Naive thymus-derived CD8-positive, alpha-beta T cell (primary cell): ENCODE results near the gene TBX15. TPM values are rescaled to one million over a fixed set of nuclear protein-coding genes. Genes with fewer than 3 reads are reported as not detected.

ENCODE experiments used
- ATAC-seq, 2 donors: fragments of 150-1000 bp; cut with Tn5 transposase in 1 of 2; sonication (Bioruptor Pico), chemical (Tn5 transposase) in 1 of 2; 1 replicate in 1 of 2; 2 replicates in 1 of 2; pipeline ENCODE4 v1.10.0; 2021; ENCODE audit warnings: mild to moderate bottlenecking in 2 of 2, moderate library complexity in 2 of 2
- POLR2A ChIA-PET: fragments of 350-600 bp; sonication (Branson Sonifier 250); formaldehyde crosslinking; loops from one replicate; lab custom pipeline; 2021; ENCODE audit warnings: antibody characterized with exemption; lab: Charles Lee
- DNase-seq, 10 donors: peaks; one replicate each; pipeline versions ENCODE4 v3.0.0 to v3.0.0-alpha.2; 2020 to 2022
- H3K27ac Mint-ChIP-seq, 10 donors: one replicate each; pipeline ENCODE4 v1.8.0; 2020 to 2022; ENCODE audit warnings: mild to moderate bottlenecking in 10 of 10, mixed read lengths in 10 of 10, moderate library complexity in 4 of 10, inconsistent platforms in 1 of 10
- H3K27me3 Mint-ChIP-seq, 5 donors: one replicate each; pipeline ENCODE4 v1.8.0; 2021 to 2022; ENCODE audit warnings: mixed read lengths in 5 of 5
- H3K36me3 Mint-ChIP-seq, 3 donors: one replicate each; pipeline ENCODE4 v1.8.0; 2020 to 2022; ENCODE audit warnings: mixed read lengths in 3 of 3, mild to moderate bottlenecking in 2 of 3, inconsistent platforms in 1 of 3
- H3K4me1 Mint-ChIP-seq, 4 donors: one replicate each; pipeline ENCODE4 v1.8.0; 2021 to 2022; ENCODE audit warnings: mixed read lengths in 4 of 4
- H3K4me3 Mint-ChIP-seq, 10 donors: one replicate each; pipeline ENCODE4 v1.8.0; 2020 to 2022; ENCODE audit warnings: mild to moderate bottlenecking in 10 of 10, mixed read lengths in 10 of 10, moderate library complexity in 6 of 10, inconsistent platforms in 1 of 10
- H3K9me3 Mint-ChIP-seq, 9 donors: one replicate each; pipeline ENCODE4 v1.8.0; 2020 to 2022; ENCODE audit warnings: mixed read lengths in 9 of 9, mild to moderate bottlenecking in 3 of 9, inconsistent platforms in 1 of 9, moderate library complexity in 1 of 9
- polyA plus RNA-seq, 3 donors: library from polyadenylated mRNA; unstranded; fragments of 300-500 nt; fragmentation: Illumina TruSeq; gene quantifications; one replicate each; pipeline ENCODE4 v1.2.3, GENCODE V29; 2021
- total RNA-seq, 8 experiments: library from RNA in 2 of 8; stranded (reverse) in 2 of 8; gene quantifications; one replicate each; pipeline ENCODE4 v1.2.3 and lab custom pipeline; 2021 to 2026

The TBX15 gene
- total and polyA plus RNA-seq, 5 experiments from 2014 or later = not detected

DNA sequence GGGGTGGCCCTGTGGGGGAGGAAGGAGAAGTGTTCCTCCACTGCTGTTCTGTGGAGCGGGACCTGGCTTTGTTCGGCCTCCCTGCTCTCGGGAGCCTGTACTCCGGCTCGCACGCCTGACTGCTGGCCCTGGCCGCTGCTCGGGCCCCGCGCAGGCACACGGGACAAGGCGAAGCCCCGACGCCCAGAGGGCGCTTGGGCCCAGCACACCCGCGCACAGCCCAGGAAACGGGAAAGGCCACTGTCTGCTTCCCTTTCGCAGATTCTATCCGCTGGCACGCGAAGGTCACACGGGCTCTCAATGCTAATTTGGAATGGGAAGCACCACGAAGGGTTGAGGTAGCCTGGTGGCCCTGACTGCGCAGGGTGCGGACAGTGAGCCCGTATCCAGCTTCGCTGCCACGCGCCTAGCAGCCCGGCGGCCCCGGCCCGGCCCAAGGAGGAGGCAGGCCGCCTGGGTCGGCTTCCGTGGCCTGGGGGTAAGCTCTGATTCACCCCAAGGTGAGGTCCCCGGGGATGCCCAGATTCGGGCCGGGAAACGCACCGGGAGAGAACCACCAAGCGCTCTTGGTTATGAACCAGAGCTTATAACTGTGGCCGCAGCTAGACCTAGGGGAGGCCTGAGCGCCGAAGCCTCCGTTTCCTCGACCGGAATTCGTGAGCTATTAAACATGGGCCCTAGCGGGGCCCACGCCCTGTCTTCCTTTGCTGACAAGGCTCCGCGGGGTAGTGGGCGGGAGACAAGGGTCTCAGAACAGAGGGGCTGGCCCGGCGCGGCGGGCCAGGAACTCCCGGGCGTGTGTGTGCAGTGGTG lies 19.7 kb upstream of the TBX15 start:
- H3K4me3 Mint-ChIP-seq = peak overlapping the region in 7 of 10 donors; percentile 8 to 77 (median 60)
- peaks cover 61 to 79% (median 74%) of the 10 kb centered on the region in 5 donors for H3K27me3 Mint-ChIP-seq
- H3K9me3 Mint-ChIP-seq = peaks cover 7 to 82% (median 37%) of the 10 kb centered on the region in 9 donors
- POLR2A ChIA-PET = no interaction called here
- peak overlapping the region in 1 of 10 donors; percentile 51 for H3K27ac Mint-ChIP-seq
- no peak for ATAC-seq
- peaks cover 25 to 65% (median 36%) of the 10 kb centered on the region in 3 donors for H3K36me3 Mint-ChIP-seq
- peaks cover 7 to 12% (median 10%) of the 10 kb centered on the region in 4 donors for H3K4me1 Mint-ChIP-seq
- no peak for DNase-seq

DNA sequence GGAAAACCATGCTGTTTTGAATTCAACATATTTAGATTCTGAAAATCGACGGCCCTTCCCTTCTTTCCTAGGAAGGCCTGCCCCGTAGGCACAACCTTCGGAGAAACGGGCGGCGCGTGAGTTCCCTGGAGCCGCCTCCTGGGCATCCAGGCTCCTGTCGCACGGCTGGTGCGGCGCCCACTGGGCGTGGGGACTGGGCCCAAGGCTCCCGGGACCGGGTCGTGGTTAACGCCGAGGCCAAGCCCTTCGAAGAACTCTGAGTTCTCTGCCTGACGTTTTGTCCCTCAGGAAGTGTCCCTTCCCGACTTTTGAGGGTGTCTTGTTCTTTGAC lies 19.2 kb upstream of the TBX15 start:
- H3K4me1 Mint-ChIP-seq = peaks cover 5 to 12% (median 11%) of the 10 kb centered on the region in 4 donors
- DNase-seq (no peak), ATAC-seq (no peak)
- H3K4me3 Mint-ChIP-seq = peak overlapping the region in 1 of 10 donors; percentile 31
- POLR2A ChIA-PET = no interaction called here
- peaks cover 59 to 79% (median 74%) of the 10 kb centered on the region in 5 donors for H3K27me3 Mint-ChIP-seq
- no peak overlapping the region for H3K27ac Mint-ChIP-seq
- H3K36me3 Mint-ChIP-seq = peaks cover 23 to 60% (median 31%) of the 10 kb centered on the region in 3 donors
- peaks cover 5 to 76% (median 35%) of the 10 kb centered on the region in 9 donors for H3K9me3 Mint-ChIP-seq

DNA sequence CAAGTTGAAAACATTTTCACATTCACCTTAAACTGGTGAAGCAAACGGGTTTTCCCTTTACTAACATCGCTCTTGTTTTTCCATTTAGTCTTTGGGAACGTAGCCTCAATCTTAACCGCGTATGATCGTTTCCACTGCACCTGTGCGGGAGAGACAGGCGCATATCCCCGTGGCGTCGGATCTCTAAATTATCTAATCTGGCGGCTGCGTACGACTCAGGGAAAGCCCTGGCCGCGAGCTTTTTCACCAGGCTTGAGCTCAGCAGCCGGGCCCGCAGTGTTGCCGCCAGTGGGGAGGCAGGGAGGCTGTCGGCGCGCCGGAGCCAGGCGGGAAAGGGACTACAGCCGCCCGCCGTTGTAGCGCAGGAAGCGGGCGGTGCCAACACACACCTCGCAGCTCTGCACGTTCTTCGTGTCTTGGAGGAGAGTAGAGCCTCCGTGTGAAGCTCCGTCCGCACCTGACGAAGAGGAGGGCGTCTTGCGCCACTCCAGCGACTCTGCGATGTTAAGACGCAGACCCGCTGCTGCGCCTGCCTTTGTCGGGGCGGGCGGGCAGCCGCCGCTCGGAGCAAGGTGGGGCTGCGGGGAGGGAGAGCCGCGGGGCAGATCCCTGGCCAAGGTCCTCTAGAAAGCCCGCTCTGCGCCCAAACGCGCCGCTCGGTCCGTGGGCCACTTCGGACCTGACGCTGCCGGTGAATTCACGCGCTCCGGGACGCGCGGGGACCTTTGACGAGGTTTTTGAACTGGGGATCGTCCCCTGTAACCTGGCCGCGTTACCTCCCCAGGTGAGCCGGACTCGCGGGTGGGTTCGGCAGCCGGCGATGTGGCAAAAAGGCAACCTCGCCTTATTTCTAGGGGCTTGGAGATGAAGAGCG lies 18.5 kb upstream of the TBX15 start:
- Mint-ChIP-seq H3K4me3 (peak overlapping the region in 2 of 10 donors; percentile 18 to 26), H3K4me1 (peaks cover 7 to 16% (median 14%) of the 10 kb centered on the region in 4 donors), H3K36me3 (peaks cover 19 to 54% (median 32%) of the 10 kb centered on the region in 3 donors), H3K27ac (peak overlapping the region in 1 of 10 donors; percentile 69), H3K27me3 (peaks cover 58 to 79% (median 76%) of the 10 kb centered on the region in 5 donors), H3K9me3 (peaks cover 3 to 75% (median 33%) of the 10 kb centered on the region in 9 donors)
- ATAC-seq (no peak), DNase-seq (no peak)
- POLR2A ChIA-PET = no interaction called here

DNA sequence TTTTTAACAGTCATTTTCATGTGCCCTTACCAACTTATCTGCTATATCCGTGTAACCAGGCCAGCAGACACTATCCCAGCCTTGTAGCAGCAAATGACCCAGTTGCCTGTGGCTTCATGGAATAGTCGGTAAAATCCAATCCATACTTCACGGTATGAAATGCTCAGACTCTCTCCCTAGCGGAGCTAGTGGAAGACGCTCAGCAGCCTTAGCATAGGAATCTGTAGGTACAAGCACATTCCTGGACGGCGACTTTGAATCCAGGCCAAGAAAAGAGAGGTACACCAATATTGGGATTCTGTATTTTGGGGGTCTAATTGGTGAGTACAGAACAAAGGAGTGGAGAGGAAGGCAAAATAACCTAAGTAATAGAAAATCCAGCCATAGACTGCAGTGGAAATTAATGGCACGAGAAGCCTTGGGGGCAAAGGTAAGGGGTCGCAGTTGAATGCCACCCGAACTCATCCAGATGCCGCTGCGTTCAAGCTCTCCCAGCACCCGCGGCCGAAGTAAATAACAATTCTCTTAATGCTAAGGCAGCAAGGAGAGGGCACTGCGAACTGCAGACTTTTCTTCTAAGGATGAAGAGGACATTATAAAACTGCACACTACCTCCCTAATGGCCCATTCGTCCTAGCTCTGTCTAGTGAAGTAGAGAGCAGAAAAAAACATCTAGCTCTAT lies 17.7 kb upstream of the TBX15 start:
- ATAC-seq = no peak
- peaks cover 15 to 49% (median 32%) of the 10 kb centered on the region in 3 donors for H3K36me3 Mint-ChIP-seq
- peaks cover 58 to 83% (median 74%) of the 10 kb centered on the region in 5 donors for H3K27me3 Mint-ChIP-seq
- POLR2A ChIA-PET = no interaction called here
- peak overlapping the region in 5 of 10 donors; percentile 11 to 58 (median 18) for H3K4me3 Mint-ChIP-seq
- H3K9me3 Mint-ChIP-seq = peaks cover 3 to 67% (median 29%) of the 10 kb centered on the region in 9 donors
- peak overlapping the region in 1 of 10 donors; percentile 69 for H3K27ac Mint-ChIP-seq
- peaks cover 7 to 16% (median 14%) of the 10 kb centered on the region in 4 donors for H3K4me1 Mint-ChIP-seq
- DNase-seq = no peak

DNA sequence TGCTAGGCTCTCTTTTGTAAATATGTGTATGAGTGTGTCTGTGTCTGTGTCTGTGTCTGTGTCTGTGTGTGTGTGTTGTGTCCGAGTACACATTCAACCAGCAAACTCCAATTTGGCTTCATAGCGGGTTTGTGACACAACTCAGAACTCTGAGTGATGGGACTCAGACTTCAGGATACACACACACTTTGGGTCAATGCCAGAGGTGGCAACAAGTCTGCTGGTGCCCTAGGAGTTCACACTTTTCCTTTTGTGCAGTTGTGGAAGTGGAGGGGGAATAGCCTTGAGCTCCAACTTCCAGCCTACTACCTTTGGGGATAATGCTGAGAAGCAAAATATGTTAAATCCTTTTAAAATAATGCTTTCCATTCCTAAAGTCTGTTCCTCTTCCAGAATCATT lies 16.6 kb upstream of the TBX15 start:
- H3K36me3 Mint-ChIP-seq = peaks cover 14 to 39% (median 32%) of the 10 kb centered on the region in 3 donors
- no peak for ATAC-seq
- H3K27ac Mint-ChIP-seq = peak overlapping the region in 1 of 10 donors; percentile 74
- DNase-seq = no peak
- H3K27me3 Mint-ChIP-seq = peaks cover 49 to 88% (median 71%) of the 10 kb centered on the region in 5 donors
- peaks cover 7 to 19% (median 17%) of the 10 kb centered on the region in 4 donors for H3K4me1 Mint-ChIP-seq
- peaks cover 3 to 59% (median 23%) of the 10 kb centered on the region in 9 donors for H3K9me3 Mint-ChIP-seq
- no peak overlapping the region for H3K4me3 Mint-ChIP-seq
- POLR2A ChIA-PET = no interaction called here

DNA sequence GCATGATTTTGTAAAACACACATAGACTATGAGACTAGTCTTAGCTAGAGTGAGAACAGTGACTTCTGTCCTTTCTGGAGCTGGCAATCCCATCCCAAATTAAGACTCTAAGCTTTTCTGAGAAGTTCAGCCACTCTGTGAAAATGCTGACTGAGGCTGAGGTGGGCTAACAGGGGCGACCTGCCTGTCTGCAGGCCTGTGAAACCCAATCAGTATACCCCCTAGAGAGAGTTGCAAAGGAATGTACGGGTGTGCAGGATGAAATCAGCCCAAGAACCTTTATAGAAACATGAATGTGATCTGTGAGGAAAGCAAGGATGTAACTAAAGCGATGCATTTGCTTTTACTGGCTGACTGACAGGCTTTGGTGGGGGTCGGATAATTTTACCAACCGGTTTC lies 16.0 kb upstream of the TBX15 start:
- no peak for DNase-seq

DNA sequence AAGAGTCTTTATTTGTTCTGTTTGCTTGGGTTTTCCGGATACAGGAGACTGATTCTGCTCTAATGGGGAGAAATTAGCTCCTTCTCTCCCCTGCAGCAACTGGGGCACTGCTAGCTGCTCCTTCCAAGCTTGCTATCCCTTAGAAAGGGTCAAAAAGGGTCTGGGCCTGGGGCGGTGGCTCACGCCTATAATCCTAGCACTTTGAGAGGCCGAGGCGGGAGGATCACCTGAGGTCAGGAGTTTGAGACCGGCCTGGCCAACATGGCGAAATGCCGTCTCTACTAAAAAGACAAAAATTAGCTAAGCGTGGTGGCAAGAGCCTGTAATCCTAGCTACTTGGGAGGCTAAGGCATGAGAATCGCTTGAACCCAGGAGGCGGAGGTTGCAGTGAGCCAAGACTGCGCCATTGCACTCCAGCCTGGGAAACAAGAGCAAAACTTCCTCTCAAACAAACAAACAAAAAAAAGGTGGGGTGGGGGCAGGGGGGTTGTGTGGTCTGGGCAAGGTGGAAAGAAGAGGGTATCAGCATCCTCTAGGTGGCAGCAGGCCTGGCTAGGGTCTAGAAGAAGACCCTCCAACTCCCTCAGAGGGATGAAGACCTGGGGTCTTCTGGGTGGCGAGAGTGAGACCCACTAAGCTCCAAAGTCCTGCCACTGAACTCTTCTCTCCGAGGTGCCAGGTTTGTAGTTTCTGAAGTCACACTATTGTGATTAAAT lies 15.4 kb upstream of the TBX15 start:
- Mint-ChIP-seq H3K27ac (no peak overlapping the region), H3K4me3 (no peak overlapping the region), H3K27me3 (peaks cover 45 to 88% (median 70%) of the 10 kb centered on the region in 5 donors), H3K9me3 (peaks cover 1 to 58% (median 18%) of the 10 kb centered on the region in 9 donors), H3K36me3 (peaks cover 13 to 27% (median 27%) of the 10 kb centered on the region in 3 donors), H3K4me1 (peaks cover 4 to 21% (median 13%) of the 10 kb centered on the region in 4 donors)
- POLR2A ChIA-PET = no interaction called here
- DNase-seq (no peak), ATAC-seq (no peak)

More for the DNA sequence above, 16.0 kb upstream of the TBX15 start:
- peaks cover 45 to 88% (median 71%) of the 10 kb centered on the region in 5 donors for H3K27me3 Mint-ChIP-seq
- POLR2A ChIA-PET = no interaction called here
- no peak overlapping the region for H3K4me3 Mint-ChIP-seq
- peaks cover 14 to 32% (median 31%) of the 10 kb centered on the region in 3 donors for H3K36me3 Mint-ChIP-seq
- peaks cover 3 to 59% (median 18%) of the 10 kb centered on the region in 9 donors for H3K9me3 Mint-ChIP-seq
- ATAC-seq = no peak
- no peak overlapping the region for H3K27ac Mint-ChIP-seq
- H3K4me1 Mint-ChIP-seq = peaks cover 7 to 22% (median 18%) of the 10 kb centered on the region in 4 donors

DNA sequence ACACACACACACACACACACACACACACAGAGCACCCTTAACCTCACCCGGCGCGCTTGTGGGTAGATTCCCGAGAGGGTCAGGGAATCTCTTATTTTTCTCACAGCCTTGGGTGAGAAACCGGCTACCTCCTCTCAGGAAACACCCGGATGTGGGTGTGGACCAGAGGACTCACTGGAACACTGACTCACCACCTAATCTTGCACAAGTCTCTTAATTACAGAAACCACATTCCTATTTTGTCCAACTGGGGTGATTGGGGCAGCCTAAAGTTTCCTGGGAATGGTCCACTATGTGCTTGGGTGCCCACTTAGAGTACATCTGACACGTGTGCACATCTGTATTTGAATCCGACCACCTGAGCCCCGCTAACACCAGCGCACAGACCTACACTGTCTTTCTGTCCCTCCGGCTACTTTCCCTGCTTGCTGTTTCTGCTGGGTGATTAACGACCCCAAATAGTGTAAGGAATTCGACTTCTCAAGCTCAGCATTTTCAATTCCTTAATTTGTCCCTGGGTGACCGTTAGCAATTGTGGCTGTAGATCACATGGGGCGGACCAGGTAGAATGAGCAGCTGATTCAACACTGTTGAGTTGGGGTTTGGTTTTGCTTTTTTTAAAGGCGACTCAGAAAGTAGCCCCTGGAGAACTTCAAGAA lies 14.0 kb upstream of the TBX15 start:
- H3K4me1 Mint-ChIP-seq = peaks cover 4 to 17% (median 10%) of the 10 kb centered on the region in 4 donors
- H3K4me3 Mint-ChIP-seq = peak overlapping the region in 3 of 10 donors; percentile 14 to 30 (median 24)
- DNase-seq (no peak), ATAC-seq (no peak)
- POLR2A ChIA-PET = no interaction called here
- no peak overlapping the region for H3K27ac Mint-ChIP-seq
- peaks cover 52 to 92% (median 77%) of the 10 kb centered on the region in 5 donors for H3K27me3 Mint-ChIP-seq
- H3K9me3 Mint-ChIP-seq = peaks cover 0 to 60% (median 18%) of the 10 kb centered on the region in 9 donors
- H3K36me3 Mint-ChIP-seq = peaks cover 10 to 31% (median 29%) of the 10 kb centered on the region in 3 donors

DNA sequence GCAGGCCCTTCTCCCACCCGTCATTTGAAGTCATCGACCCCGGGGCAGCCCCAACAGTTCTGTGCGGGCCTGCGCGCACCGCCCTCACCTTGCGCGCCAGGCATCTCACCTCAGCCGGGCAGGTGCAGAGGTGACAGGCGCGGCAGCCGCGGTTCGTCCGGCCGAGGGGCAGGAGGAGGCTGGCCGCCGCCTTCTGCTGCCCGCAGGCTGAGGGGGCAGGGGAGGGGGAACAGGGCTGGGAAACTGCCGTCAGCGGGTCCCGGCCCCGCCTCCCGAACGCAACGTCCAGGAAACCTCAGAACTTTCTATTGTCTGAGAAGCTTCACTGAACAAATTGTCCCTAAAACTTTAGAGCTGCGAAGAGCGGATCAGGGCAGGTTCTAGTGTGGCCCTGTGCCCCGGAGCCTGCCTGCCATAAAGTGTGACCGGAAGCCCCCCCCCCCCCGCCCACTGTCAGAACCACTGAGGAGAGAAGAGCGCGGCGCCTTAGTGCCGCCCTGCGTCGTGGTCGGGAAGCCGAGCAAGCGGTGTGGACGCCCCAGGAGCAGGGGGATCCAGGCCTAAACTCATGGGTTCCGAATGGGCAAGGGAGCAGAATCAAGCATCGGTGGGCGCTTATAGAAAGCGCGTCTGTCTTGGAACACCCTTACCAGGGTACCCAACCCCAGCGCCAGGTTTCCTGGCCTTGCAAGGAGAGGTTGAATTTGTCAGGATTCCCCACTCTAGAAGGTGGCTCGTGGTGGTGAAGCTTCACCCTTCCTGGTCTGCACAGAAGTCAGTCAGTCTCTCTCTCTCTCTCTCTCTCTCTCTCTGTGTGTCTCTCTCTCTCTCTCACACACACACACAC lies 13.3 kb upstream of the TBX15 start:
- H3K4me3 Mint-ChIP-seq = peak overlapping the region in 2 of 10 donors; percentile 24 to 38
- peaks cover 10 to 30% (median 27%) of the 10 kb centered on the region in 3 donors for H3K36me3 Mint-ChIP-seq
- peaks cover 54 to 91% (median 81%) of the 10 kb centered on the region in 5 donors for H3K27me3 Mint-ChIP-seq
- no peak overlapping the region for H3K27ac Mint-ChIP-seq
- POLR2A ChIA-PET = no interaction called here
- ATAC-seq (no peak), DNase-seq (no peak)
- H3K4me1 Mint-ChIP-seq = peaks cover 4 to 17% (median 10%) of the 10 kb centered on the region in 4 donors
- H3K9me3 Mint-ChIP-seq = peaks cover 0 to 56% (median 17%) of the 10 kb centered on the region in 9 donors

DNA sequence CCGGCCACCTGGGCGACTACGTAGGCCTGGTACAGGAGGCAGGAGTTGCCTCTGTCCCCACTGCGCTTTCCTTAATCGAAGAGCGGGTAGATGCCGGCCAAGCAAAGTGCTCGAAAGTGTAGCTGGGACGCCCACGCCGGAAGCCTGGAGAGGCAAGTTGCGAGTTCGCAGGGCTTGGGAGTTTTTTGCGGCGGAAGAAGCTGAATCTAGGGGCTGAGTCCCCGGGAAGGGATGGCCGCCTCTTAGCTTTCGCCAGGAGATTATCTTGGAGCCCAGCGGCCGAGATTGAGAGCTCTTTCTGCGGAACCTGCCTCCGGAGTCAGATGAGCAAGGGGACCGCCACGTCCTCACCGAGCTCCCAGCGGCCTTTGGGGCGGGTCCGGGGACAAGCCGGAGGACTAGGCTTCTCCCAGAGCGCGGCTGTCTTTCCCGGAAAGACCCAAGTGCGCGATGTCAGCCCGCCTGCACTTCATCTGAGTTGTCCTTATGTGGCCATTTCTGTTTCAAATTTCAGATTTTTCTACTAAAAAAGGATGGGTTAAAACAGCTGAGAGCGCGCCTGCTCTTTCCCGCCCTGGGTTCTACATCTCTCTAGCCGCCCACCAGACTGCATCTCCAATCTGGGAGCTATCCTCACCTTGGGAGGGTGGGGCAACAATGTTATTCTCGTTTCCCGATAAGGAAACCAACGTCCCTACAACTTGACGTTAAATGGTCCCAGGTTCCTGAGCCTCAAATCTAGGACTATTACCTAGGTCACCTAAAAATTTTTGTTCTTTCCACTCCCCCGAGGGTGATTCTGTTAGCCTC lies 12.4 kb upstream of the TBX15 start:
- no peak for ATAC-seq

More for the DNA sequence above, 12.4 kb upstream of the TBX15 start:
- Mint-ChIP-seq H3K27me3 (peaks cover 51 to 91% (median 81%) of the 10 kb centered on the region in 5 donors), H3K4me1 (peaks cover 4 to 17% (median 9%) of the 10 kb centered on the region in 4 donors), H3K9me3 (peaks cover 0 to 48% (median 12%) of the 10 kb centered on the region in 9 donors), H3K4me3 (peak overlapping the region in 2 of 10 donors; percentile 26 to 38), H3K27ac (peak overlapping the region in 1 of 10 donors; percentile 60), H3K36me3 (peaks cover 7 to 25% (median 22%) of the 10 kb centered on the region in 3 donors)
- POLR2A ChIA-PET = no interaction called here
- no peak for DNase-seq
